HepG2 (cell line): ENCODE measurements around the gene PRKCZ. TPM values are rescaled to one million over a fixed set of nuclear protein-coding genes. Genes with fewer than 3 reads are reported as not detected.

Experiments used
- AKAP8 ChIP-seq: sonication (generic); formaldehyde crosslinking; IDR thresholded peaks from 2 replicates; pipeline ENCODE4 v1.5.1; 2020; ENCODE audit warnings: mild to moderate bottlenecking, missing genetic modification reagents
- CBX5 ChIP-seq: sonication (generic); formaldehyde crosslinking; IDR thresholded peaks from 2 replicates; pipeline ENCODE4 v1.4.0; 2020; ENCODE audit warnings: missing genetic modification reagents, borderline replicate concordance
- FOXJ3 ChIP-seq: sonication (generic); formaldehyde crosslinking; IDR thresholded peaks from 2 replicates; pipeline ENCODE4 v1.4.0; 2020; ENCODE audit warnings: missing genetic modification reagents, mild to moderate bottlenecking, borderline replicate concordance
- FOXK2 ChIP-seq: fragments of 450-650 bp; IDR thresholded peaks from 2 replicates; pipeline ENCODE4 v1.6.1; 2016
- KAT8 ChIP-seq: IDR thresholded peaks from 2 replicates; pipeline ENCODE4 v1.6.1; 2016; ENCODE audit warnings: missing genetic modification reagents, missing compliant biosample characterization
- MYNN ChIP-seq: sonication (generic); formaldehyde crosslinking; IDR thresholded peaks from 2 replicates; pipeline ENCODE4 v1.4.0; 2020; ENCODE audit warnings: mild to moderate bottlenecking, low read depth, missing genetic modification reagents
- RFX5 ChIP-seq: IDR thresholded peaks from 2 replicates; pipeline ENCODE4 v1.6.1; 2011; ENCODE audit warnings: low read depth, low read length, improper control_type of control experiment
- SALL1 ChIP-seq: sonication (generic); formaldehyde crosslinking; IDR thresholded peaks from 2 replicates; pipeline ENCODE4 v1.8.0; 2022; ENCODE audit warnings: mild to moderate bottlenecking, missing genetic modification reagents
- SMARCC2 ChIP-seq: fragments of 450-650 bp; IDR thresholded peaks from 2 replicates; pipeline ENCODE4 v1.6.1; 2017; ENCODE audit warnings: antibody characterized with exemption, mild to moderate bottlenecking
- SRF ChIP-seq: IDR thresholded peaks from 2 replicates; pipeline ENCODE4 v1.6.1; 2011; ENCODE audit warnings: mild to moderate bottlenecking, low read depth, low read length, moderate library complexity
- WIZ ChIP-seq: sonication (generic); formaldehyde crosslinking; IDR thresholded peaks from 2 replicates; pipeline ENCODE4 v1.5.1; 2020; ENCODE audit warnings: mild to moderate bottlenecking, missing genetic modification reagents
- ZBTB38 ChIP-seq: sonication (generic); formaldehyde crosslinking; IDR thresholded peaks from 2 replicates; pipeline ENCODE4 v1.5.1; 2020; ENCODE audit warnings: mild to moderate bottlenecking, missing genetic modification reagents
- ZBTB42 ChIP-seq: sonication (generic); formaldehyde crosslinking; IDR thresholded peaks from 2 replicates; pipeline ENCODE4 v1.5.0; 2020; ENCODE audit warnings: mild to moderate bottlenecking, missing genetic modification reagents
- ZIK1 ChIP-seq: sonication (generic); formaldehyde crosslinking; IDR thresholded peaks from 2 replicates; pipeline ENCODE4 v1.5.0; 2020; ENCODE audit warnings: mild to moderate bottlenecking, low read depth, missing genetic modification reagents, borderline replicate concordance
- ZNF484 ChIP-seq: sonication (generic); formaldehyde crosslinking; IDR thresholded peaks from 2 replicates; pipeline ENCODE4 v1.5.1; 2020; ENCODE audit warnings: mild to moderate bottlenecking, low read depth, missing genetic modification reagents, borderline replicate concordance
- ZNF737 ChIP-seq: sonication (generic); formaldehyde crosslinking; IDR thresholded peaks from 2 replicates; pipeline ENCODE4 v1.5.0; 2020; ENCODE audit warnings: missing genetic modification reagents, mild to moderate bottlenecking, borderline replicate concordance
- polyA plus RNA-seq, 8 experiments: library from polyadenylated mRNA; depleted of rRNA in 3 of 8; stranded (reverse) in 7 of 8; unstranded in 1 of 8; fragments of >200 nt; fragmentation: Illumina TruSeq in 4 of 8; extraction: Trizol in 4 of 8; gene quantifications; 2 replicates each; pipeline versions ENCODE4 v1.2.1 to v1.2.3, GENCODE V29; 2011 to 2016; ENCODE audit warnings: low read depth in 4 of 8, missing spikeins in 1 of 8, mixed read lengths in 1 of 8; ENCODE audit not compliant: insufficient read depth in 1 of 8
- total RNA-seq, 5 experiments: library from RNA; depleted of rRNA; stranded (reverse); fragments of >200 nt; fragmentation: Illumina TruSeq; extraction: Trizol; gene quantifications; 2 replicates each; pipeline ENCODE4 v1.2.3, GENCODE V29; 2016; ENCODE audit warnings: low read depth in 1 of 5
- TF ChIP-seq, protein P1 (sequence below): sonication (generic); formaldehyde crosslinking; IDR thresholded peaks from 2 replicates; pipeline ENCODE4 v1.4.0; 2020; ENCODE audit warnings: missing genetic modification reagents, borderline replicate concordance
- TF ChIP-seq, protein P2 (sequence below): sonication (generic); formaldehyde crosslinking; IDR thresholded peaks from 2 replicates; pipeline ENCODE4 v1.4.0; 2020; ENCODE audit warnings: missing genetic modification reagents, borderline replicate concordance
- TF ChIP-seq, protein P3 (sequence below): sonication (generic); formaldehyde crosslinking; IDR thresholded peaks from 2 replicates; pipeline ENCODE4 v1.4.0; 2020; ENCODE audit warnings: mild to moderate bottlenecking, missing genetic modification reagents
- TF ChIP-seq, protein P4 (sequence below): sonication (generic); formaldehyde crosslinking; IDR thresholded peaks from 2 replicates; pipeline ENCODE4 v1.5.0; 2020; ENCODE audit warnings: missing genetic modification reagents
- TF ChIP-seq, protein P5 (sequence below): sonication (generic); formaldehyde crosslinking; IDR thresholded peaks from 2 replicates; pipeline ENCODE4 v1.8.0; 2022; ENCODE audit warnings: mild to moderate bottlenecking, missing genetic modification reagents, moderate library complexity

PRKCZ gene
- total and polyA plus RNA-seq, 2 of the 13 experiments (the other 11 are each of a cell fraction or from before 2014, with no cell fraction given): 34.7 to 85.2 TPM

DNA sequence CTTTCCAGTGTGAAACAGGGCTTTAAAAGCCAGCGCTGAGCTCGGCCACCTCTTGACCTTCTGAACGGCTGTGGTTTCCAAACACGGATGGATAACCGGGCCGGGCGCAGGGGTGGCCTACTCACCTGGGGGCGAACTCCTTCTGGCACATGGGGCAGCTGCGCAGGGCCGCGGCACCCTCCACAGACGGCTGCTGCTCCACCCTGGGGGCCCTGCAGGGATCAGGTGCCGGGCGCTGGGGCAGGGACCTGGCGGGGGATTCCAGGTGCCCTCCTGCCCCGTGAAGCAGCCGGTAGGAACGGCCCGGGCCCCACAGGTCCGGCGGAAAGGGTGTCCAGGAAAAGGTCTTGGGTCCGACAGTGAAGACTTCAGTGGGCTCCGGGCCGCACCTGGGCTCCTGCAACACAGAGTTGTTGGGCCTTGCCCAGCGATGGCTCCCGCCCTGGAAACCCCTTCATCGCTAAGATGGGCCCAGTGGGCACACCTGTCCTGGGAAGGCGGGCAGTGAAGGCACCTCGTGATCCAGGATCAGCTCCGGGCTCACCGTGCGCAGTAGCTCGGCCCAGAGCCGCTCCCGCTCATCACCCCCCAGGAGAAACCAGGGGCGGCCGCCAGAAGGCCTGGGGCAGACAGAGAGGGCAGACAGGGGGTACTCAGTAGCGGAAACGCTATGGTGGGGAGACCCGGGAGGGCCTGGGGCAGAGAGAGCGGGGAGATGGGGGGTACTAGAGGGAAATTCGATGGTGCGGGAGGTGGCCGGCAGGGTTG lies 143.5 kb downstream of the PRKCZ start (continued):
- TF ChIP-seq MYNN (CRISPR knock-in tag) (no peak), ZBTB42 (CRISPR knock-in tag) (no peak), ZNF737 (CRISPR knock-in tag) (no peak), ZIK1 (CRISPR knock-in tag) (no peak), RFX5 (no peak), ZNF484 (no peak), WIZ (CRISPR knock-in tag) (no peak), AKAP8 (no peak; the same call in 1 of the 2 replicates), KAT8 (CRISPR knock-in tag) (no peak), ZBTB38 (CRISPR knock-in tag) (peak; percentile 11; the same call in 1 of the 2 replicates), FOXJ3 (CRISPR knock-in tag) (no peak), FOXK2 (no peak), SALL1 (no peak), SRF (no peak), SMARCC2 (no peak), CBX5 (CRISPR knock-in tag) (no peak)
- TF ChIP-seq, protein P1, sequence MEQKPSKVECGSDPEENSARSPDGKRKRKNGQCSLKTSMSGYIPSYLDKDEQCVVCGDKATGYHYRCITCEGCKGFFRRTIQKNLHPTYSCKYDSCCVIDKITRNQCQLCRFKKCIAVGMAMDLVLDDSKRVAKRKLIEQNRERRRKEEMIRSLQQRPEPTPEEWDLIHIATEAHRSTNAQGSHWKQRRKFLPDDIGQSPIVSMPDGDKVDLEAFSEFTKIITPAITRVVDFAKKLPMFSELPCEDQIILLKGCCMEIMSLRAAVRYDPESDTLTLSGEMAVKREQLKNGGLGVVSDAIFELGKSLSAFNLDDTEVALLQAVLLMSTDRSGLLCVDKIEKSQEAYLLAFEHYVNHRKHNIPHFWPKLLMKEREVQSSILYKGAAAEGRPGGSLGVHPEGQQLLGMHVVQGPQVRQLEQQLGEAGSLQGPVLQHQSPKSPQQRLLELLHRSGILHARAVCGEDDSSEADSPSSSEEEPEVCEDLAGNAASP (CRISPR knock-in tag): no peak
- TF ChIP-seq, protein P2, sequence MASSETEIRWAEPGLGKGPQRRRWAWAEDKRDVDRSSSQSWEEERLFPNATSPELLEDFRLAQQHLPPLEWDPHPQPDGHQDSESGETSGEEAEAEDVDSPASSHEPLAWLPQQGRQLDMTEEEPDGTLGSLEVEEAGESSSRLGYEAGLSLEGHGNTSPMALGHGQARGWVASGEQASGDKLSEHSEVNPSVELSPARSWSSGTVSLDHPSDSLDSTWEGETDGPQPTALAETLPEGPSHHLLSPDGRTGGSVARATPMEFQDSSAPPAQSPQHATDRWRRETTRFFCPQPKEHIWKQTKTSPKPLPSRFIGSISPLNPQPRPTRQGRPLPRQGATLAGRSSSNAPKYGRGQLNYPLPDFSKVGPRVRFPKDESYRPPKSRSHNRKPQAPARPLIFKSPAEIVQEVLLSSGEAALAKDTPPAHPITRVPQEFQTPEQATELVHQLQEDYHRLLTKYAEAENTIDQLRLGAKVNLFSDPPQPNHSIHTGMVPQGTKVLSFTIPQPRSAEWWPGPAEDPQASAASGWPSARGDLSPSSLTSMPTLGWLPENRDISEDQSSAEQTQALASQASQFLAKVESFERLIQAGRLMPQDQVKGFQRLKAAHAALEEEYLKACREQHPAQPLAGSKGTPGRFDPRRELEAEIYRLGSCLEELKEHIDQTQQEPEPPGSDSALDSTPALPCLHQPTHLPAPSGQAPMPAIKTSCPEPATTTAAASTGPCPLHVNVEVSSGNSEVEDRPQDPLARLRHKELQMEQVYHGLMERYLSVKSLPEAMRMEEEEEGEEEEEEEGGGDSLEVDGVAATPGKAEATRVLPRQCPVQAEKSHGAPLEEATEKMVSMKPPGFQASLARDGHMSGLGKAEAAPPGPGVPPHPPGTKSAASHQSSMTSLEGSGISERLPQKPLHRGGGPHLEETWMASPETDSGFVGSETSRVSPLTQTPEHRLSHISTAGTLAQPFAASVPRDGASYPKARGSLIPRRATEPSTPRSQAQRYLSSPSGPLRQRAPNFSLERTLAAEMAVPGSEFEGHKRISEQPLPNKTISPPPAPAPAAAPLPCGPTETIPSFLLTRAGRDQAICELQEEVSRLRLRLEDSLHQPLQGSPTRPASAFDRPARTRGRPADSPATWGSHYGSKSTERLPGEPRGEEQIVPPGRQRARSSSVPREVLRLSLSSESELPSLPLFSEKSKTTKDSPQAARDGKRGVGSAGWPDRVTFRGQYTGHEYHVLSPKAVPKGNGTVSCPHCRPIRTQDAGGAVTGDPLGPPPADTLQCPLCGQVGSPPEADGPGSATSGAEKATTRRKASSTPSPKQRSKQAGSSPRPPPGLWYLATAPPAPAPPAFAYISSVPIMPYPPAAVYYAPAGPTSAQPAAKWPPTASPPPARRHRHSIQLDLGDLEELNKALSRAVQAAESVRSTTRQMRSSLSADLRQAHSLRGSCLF (CRISPR knock-in tag): no peak
- TF ChIP-seq, protein P3, sequence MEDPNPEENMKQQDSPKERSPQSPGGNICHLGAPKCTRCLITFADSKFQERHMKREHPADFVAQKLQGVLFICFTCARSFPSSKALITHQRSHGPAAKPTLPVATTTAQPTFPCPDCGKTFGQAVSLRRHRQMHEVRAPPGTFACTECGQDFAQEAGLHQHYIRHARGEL (CRISPR knock-in tag): no peak
- TF ChIP-seq, protein P4, sequence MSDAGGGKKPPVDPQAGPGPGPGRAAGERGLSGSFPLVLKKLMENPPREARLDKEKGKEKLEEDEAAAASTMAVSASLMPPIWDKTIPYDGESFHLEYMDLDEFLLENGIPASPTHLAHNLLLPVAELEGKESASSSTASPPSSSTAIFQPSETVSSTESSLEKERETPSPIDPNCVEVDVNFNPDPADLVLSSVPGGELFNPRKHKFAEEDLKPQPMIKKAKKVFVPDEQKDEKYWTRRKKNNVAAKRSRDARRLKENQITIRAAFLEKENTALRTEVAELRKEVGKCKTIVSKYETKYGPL (CRISPR knock-in tag): no peak
- TF ChIP-seq, protein P5, sequence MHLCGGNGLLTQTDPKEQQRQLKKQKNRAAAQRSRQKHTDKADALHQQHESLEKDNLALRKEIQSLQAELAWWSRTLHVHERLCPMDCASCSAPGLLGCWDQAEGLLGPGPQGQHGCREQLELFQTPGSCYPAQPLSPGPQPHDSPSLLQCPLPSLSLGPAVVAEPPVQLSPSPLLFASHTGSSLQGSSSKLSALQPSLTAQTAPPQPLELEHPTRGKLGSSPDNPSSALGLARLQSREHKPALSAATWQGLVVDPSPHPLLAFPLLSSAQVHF (CRISPR knock-in tag): no peak
